Measurements from ENCODE around the gene GRIK2.
"Not testable (repeated sequence)": the region's sequence is repeated elsewhere in the genome, so short reads cannot be mapped to it uniquely, and the experiment has no call there.

The GRIK2 gene

DNA sequence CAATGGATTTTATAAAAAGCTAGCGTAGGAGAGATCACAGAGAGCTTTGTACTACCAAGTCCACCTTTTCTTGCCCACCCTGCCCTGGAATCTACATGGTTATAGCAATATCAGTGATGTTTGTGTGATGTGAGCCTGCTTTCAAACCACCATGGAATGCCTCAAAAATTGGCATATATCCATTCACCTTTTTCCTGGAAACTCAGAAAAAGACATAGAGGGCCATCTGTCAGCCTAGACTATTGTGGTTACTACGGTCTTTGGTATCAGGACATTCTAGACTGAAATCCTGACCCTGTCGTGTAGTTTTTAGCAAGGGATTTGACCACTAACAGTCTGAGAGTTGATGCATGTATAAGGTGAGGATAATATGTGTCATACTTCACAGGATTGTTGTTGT lies 239.6 kb downstream of the GRIK2 start:
- DNase-seq (ENCODE audit: low read depth): no peak

DNA sequence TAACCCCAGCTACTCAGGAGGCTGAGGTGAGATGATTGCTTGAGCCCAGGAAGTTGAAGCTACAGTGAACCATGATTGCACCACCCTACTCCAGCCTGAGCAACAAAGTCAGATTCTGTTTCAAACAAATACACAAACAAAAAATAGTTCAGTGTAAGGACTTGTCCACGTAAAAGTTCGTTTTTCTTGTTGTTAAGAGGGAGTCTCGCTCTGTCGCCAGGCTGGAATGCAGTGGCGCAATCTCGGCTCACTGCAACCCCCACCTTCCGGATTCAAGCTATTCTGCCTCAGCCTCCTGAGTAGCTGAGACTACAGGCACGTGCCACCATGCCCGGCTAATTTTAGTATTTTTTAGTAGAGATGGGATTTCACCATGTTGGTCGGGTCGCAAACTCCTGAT lies 245.4 kb downstream of the GRIK2 start:
- not testable (repeated sequence) for DNase-seq (ENCODE audit: low read depth)

DNA sequence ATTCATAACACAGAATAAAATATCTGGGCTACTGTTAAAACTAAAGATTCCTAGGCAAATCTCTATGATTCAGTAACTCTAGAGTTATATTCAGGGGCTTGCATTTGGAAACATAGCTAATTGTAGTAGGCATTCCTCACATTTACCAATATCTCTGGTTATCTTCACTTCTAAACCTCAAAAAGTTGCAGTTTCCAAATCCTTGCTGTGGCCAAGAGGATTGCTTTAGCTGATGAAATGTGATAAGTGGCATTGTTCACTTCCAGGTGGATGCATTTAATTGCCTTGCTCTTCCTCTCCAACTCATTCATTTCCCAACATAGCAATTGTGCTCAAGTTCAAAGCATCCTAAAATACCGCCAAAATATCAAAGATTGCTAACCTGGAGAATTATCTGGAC lies 246.6 kb downstream of the GRIK2 start:
- no peak for DNase-seq (ENCODE audit: low read depth)

DNA sequence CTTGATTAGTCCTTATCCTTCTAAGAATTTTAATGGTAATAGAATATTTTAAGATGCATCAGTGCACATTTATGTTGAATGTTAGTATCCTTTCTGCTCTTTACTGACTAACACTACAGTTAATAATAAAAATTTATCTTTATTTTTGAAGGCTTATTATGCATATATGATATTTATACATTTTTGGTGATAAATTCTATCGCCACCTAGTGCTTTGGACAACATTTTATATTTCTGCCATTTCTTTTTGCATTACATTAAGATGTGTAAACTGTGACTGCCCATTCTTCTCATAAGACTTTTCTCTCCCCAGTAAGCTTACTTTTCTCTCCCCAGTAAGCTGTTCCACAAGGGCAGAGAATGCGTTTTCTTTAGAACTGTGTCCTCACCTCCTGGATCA lies 252.3 kb downstream of the GRIK2 start:
- no peak for DNase-seq (ENCODE audit: low read depth)

DNA sequence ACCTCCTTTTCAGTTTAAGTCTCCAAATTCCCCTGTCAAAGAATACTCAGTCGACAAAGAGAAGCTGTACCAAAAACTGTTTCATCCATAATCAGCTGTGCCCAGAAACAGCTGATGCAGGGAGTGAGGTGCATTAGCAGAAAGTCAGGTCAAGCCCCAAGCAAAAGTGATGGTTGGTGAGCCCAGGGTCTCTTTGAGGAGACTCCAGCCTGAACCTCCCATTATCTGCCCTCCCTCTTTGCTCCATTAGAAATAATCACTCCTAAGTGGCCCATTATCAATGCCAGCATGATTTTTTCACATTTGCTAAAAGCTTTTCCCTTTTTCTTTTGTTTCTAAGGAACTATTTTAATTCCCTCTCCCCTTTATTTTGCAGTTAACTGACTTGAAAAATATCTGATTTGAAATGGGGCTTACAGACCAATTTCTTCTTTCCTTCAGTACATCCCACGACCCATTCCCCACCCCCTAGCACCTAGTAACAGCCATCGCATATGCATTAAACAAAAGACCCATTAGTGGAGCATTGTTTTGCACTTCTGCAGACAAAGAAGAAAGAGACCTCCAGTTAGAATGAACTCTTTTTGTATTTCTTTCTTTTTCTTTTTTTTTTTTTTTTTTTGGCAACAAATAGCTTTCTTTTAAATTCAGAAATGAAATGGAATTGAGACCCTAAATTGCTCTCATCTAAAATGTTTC lies 257.0 kb downstream of the GRIK2 start:
- DNase-seq (ENCODE audit: low read depth): no peak

DNA sequence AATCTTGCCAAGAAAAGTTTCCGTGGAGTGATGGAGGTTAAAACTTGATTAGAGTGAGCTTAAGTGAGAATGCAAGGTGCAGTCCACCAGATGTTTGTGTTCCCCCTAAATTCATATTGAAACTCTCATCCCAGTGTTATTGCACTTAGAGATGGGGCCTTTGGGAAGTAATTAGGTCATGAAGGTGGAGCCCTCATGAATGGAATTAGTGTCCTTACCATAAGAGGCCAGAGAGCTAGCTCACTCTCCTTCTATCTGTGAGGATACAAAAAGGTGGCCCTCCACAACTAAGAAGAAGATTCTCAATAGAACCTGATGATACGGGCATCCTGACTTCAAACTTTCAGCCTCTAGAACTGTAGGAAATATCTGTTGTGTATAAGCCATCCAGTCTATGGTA lies 258.6 kb downstream of the GRIK2 start:
- DNase-seq (ENCODE audit: low read depth): no peak

DNA sequence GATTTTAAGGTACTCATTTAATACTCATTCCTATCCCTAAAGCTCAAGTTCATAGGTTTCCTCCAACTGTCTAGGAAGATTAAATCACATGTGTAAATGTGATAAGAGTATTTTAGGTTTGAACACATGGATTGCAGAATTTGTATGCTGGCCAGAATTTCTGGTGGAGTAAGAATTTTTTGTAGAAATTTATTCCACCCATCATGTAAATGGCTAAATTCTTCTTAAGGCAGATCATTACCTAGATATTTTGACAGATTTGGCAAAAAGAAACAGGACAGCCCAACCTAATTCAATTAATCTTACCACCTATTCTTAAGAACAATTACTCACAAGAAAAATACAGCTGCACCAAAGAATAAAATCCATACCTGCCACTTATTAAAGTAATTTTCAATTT lies 261.6 kb downstream of the GRIK2 start:
- DNase-seq (ENCODE audit: low read depth): no peak

DNA sequence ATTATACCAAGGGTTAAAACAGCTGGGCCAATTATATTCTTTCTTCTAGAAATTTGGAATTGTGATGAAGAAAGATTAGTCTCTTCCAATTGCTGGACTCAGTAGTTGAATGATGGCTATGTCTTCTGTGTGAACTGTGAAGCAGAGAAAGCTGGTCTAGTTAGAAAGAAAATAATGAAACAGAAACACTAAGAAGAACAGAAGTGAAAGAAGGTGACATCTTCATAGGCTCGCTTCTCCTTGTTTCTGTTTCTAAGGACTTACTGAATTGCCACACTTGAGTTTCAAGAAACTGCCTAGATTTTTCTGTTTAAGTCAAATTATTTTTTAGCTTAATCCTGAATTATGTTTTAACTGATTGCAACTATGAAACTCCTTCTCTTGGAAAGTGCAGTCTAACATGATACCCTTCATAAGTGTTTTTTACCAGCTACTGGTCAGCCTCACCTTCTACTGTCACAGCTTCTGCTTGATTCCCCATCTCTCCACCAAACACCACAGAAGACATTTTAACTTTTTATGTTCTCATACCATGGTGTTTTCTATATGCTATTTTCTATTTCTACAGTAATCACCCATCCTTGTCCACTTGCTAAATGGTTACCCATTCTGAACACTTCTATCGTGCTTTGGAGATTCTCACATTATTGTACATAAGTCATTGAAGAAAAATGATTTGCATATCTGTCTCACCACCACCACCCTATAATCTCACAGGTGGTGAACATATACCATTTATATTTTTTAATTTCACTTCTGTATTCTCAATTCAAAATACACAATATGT lies 268.8 kb downstream of the GRIK2 start:
- DNase-seq (ENCODE audit: low read depth): no peak

DNA sequence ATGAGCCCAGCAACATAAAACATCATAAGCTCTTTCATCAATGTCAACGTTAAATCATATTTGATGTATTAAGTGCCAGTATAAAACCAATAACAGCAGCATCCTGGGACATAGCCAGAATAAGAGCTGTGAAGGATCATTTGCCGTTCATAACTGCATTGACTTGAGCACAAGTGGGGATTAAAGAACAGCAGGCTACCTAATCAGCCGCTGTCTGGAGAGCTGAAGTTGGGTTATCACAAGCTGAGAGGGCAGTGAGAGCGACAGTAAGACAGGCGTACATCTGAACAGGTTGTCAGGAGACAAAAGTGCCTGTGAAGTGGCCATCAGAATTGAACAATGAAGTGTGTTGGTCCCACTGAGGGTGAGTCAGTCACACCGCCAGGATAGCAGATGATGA lies 269.6 kb downstream of the GRIK2 start:
- DNase-seq (ENCODE audit: low read depth): no peak

DNA sequence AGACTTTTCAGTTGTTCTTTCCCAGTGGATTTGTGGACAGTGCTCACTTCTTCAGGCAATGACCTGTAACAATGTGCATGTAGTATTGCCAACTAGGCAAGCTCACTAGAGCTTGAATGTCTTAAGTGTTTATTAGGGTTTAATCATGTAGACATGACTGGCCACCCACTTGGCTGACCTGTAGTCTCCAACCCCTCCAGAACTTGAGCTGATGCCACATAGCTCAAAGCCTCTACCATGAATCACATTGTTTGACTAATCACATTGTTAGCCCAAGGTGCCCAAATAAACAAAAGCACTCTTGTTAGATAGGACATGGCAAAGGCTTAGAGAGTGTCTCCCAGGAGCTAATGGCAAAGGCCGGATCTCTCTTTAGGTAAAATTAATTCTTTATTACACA lies 272.7 kb downstream of the GRIK2 start:
- DNase-seq (ENCODE audit: low read depth): no peak

DNA sequence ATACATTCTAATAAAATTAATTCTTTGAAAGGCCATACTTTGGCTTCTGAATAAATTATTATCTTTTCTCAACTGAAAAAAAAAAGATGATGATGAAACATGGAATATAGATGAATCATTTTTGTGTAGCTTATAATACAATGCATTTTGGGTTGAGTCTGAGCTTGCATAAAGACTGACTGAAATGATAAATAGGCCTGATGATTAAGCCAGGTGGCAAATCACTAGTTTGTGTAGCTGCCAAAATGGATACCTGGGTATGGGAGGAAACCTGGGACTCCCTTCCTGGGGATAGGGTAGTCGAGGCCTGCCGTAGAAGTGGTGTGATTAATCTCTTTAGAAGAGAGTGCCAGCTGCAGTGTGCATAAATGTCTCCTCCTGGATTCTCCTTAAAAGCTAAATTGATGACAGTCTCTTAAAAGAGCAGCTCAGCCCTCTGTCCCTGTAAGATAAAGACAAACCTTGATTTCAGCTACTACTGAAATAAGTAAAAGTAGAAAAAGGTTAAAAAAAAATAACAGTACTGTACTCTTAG lies 275.1 kb downstream of the GRIK2 start:
- DNase-seq (ENCODE audit: low read depth): no peak

DNA sequence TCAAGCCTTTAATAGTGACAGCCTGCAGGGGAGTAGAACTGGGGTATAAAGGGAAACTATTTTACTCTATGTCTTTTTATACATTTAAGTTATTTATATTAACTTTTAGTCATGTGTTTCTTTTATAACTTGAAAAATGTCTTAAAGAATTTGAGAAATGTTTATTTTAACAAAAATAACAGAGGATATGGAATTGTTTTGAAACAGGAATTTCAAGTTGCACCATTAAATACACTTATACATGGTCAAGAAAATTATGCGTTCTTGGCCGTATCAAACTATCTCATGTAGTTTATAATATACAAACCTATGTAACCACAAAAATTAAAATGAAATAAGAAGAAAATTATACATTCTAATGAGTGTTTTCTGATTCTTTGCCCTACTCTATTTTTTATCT lies 282.7 kb downstream of the GRIK2 start:
- no peak for DNase-seq (ENCODE audit: low read depth)

DNA sequence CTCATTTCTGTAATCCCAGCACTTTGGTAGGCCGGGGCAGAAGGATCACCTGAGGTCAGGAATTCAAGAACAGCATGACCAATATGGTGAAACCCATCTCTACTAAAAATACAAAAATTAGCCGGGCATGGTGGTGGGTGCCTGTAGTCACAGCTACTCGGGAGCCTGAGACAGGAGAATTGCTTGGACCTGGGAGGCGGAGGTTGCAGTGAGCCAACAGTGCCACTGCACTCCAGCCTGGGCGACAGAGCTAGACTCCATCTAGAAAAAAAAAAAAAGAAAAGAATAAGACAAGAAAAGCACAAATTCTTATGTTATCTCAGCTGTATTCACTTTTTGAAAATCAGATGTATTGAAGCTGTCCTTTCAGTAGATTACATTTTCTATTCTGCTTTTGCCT lies 289.4 kb downstream of the GRIK2 start:
- no peak for DNase-seq (ENCODE audit: low read depth)

DNA sequence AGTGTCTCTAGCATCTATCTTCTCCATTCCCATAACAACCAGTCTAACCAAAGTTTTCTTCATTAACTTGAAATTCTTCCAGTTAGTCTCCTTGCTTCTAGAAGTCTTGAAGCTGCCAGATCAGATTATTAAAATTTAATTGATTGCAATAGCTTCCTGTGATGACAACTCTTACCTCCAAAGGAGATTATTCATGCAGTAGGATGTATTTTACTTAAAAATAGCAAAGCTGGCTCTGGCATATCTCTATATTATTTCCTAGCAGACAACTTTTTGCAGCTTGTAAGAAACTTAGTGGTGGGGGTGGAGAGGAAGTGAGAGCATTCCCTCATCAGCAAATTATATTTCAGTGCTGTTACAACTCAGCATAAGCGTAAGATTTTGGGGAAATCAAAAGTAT lies 290.4 kb downstream of the GRIK2 start:
- DNase-seq (ENCODE audit: low read depth): no peak

DNA sequence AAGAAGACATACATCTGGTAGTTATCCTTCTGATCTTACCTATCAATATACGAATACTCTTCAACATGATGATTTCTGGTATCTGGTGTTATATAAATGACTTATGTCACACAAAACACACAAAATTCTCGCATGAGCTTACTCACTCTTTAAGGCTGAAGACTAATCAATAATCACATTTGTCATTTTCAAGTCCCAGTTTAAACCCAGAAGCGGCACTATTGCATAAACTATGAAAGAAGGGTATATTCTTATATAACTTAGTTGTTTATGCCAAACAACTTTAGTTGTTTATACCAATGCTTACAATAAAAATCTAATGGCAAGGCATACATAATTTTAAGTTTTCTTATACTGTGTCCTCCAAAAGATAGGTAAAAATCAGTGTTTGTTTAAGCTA lies 293.1 kb downstream of the GRIK2 start:
- DNase-seq (ENCODE audit: low read depth): no peak

DNA sequence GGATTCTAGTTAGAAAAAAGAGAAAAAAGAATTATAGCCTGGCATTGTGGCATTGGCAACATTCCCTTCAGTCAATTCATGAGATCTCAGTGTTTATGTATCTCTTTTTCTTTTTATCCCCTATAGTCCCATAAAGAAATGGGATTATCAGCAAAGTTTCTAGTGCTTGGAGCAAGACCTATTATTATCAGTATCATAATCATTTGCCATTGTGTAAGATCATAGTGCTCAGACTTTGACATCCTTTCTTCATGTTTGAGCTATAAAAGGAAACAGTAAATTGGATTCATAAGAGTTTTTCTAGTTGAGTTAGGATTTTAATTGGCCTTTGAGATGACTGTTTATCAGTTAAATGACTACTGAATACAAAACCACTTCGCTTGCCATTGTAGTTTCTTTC lies 295.6 kb downstream of the GRIK2 start:
- no peak for DNase-seq (ENCODE audit: low read depth)

DNA sequence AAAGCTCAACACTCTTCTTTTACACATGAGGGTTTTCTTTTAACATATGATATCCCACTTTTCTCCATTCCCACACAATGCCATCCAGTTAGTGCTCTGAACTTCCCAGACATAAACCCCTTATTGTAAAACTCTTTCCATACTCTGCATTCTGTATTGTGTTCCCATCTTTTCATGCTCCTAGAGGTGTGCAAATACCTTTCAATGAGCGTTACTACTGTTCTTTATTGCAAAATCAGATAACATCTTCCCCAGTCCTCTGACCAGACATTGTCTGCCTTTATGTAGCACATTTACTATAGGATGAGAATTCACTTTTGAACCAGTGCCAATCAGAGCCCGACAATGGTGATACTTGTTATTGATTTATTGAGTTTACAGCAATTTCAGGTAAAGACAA lies 296.2 kb downstream of the GRIK2 start:
- DNase-seq (ENCODE audit: low read depth): no peak

DNA sequence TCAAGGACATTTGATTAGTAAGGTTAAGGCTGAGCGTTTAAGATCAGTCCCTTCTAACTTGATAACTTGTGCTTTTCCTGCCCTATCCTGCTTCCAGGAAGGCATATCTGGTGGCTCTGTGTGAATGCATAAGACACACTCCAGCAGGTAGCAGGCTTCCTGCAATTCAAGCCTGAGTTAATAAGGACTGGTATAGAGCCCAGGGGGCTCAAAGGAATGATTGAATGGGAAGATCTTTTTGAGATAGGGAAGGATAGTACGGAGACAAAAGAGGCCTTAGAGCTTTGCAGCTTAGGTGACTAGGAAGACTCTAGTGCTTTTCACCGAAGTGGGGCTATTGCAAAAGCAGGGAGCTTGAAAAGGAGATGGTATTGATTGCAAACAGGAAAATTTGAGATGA lies 307.1 kb downstream of the GRIK2 start:
- DNase-seq (ENCODE audit: low read depth): no peak

DNA sequence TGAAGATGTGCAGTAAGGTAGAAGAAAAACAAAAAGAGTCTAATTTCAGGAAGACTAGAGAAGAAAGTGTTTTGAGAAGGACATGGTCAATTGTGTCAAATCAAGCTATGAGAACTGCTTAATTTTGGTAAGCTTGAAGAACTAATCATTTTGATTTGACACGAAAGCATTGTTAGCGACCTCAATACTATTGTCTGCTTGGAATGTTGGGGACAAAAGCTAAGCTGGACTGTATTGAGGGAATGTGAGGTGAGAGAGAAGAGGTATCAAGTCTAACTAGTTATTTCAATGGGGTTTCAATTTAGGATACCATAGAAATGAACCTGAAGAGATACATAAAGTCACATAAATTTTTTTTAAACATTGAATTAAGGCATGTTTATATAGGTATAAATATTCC lies 309.8 kb downstream of the GRIK2 start:
- DNase-seq (ENCODE audit: low read depth): no peak

DNA sequence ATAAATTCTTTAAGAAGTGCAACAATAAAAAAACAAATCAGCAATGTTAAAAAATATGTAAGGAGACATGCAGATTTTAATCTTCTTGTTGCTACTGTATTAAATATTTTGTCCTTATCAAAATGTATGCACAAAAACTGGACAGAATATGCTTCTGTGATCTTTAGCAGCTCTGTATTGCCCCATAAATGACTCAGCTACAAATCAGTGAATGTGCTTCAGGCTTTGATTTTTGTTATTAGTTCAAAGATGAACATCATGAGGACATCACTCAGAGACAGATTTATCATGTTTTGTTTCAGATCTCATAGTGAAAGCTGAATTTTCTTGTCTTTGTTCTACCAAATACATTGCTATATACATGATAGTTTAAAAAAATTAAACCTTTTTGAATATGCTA lies 312.4 kb downstream of the GRIK2 start:
- no peak for DNase-seq (ENCODE audit: low read depth)

DNA sequence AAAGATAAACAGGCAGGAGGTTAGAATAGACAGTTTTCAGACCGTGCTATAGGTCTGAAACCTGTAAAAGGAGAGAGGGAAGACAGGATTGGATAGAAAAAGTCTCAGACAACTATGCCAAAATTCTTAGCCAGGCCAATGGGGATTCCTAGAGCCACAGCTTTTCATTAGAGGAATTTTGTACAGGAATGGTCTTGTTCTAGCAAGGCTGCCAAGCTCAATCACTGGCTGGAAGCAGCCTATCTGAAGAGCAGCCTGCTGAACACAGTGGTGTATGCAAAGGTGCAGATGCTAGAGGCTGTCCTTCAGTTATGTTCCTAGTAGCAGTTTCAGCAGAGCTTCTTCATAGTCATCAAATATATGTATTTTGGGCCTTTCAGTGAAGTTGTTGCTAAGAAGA lies 313.1 kb downstream of the GRIK2 start:
- no peak for DNase-seq (ENCODE audit: low read depth)

DNA sequence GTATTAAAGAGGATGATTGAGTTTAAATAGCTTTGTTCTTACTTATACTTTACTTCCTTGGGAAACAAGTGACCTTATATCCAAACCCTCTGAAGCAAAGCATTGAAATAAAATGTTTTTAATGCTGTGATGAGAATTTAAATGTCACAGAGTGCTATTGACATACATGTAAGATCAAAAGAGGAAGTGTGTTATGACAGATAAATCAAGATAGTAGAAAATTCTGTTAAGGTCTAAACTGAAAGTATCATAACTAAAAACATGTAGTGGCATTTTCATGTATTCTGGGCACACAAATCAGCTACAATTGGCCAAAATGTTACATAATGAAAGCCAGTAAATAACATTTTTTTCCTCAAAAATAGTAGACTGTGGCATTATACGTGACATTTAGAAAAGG lies 318.0 kb downstream of the GRIK2 start:
- no peak for DNase-seq (ENCODE audit: low read depth)

DNA sequence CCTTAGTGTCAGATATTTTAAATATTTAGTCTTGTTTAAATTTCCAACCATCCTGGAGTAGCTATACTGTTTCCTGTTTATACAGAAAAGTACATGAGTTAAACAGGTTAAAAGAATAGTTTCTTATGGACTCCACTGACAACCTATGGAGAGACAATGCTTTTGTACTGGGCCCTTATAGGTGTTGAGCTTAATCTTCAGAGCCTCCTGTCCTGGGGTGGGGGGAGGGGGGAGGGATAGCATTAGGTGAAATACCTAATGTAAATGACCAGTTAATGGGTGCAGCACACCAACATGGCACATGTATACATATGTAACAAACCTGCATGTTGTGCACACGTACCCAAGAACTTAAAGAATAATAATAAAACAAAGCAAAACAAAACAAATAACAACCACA lies 322.9 kb downstream of the GRIK2 start:
- DNase-seq (ENCODE audit: low read depth): no peak

DNA sequence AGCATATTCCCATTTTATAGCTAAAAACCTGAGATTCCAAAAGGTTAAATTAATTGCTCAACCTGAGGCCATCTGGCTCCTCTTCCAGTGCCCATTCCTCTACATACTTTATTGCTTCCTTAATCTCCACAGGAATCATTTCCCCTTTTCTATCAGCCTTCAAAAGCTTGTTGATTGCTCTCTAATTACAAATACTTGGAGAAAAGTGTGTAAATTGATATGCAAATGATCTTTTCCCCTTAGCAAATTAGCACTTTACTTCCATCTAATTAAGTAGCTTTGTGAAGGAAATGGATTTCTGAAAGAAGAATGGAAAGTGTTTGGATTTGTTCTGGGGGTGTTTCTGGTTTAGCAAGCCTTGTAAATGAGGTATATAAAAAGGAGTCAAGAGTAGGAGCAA lies 323.3 kb downstream of the GRIK2 start:
- no peak for DNase-seq (ENCODE audit: low read depth)

Data from T-helper 22 cell (primary cell).